Fibroblast of lung (primary cell): ENCODE data around the gene KCTD5. TPM values are rescaled to one million over a fixed set of nuclear protein-coding genes. Genes with fewer than 3 reads are reported as not detected.

Experiments used
- DNase-seq, 2 donors: peaks; one replicate each; pipeline versions ENCODE4 v3.0.0 to v3.0.0-alpha.2; 2010; ENCODE audit warnings: low read depth in 2 of 2
- H2AFZ ChIP-seq: 2 replicates; pipeline ENCODE4 v1.5.1; 2012; ENCODE audit warnings: low read length, control low read depth, inconsistent platforms
- H3K27ac ChIP-seq: 2 replicates; pipeline ENCODE4 v1.5.1; 2011; ENCODE audit warnings: low read length, control low read depth; ENCODE audit not compliant: insufficient read depth
- H3K27me3 ChIP-seq: 2 replicates; pipeline ENCODE4 v1.5.1; 2011; ENCODE audit warnings: mild to moderate bottlenecking, low read length; ENCODE audit not compliant: control insufficient read depth, insufficient read depth
- H3K36me3 ChIP-seq: 2 replicates; pipeline ENCODE4 v1.5.1; 2011; ENCODE audit warnings: low read length; ENCODE audit not compliant: control insufficient read depth, insufficient read depth
- H3K4me1 ChIP-seq: 2 replicates; pipeline ENCODE4 v1.5.1; 2011; ENCODE audit warnings: low read length; ENCODE audit not compliant: control insufficient read depth, insufficient read depth; ENCODE audit errors: extremely low read depth
- H3K4me2 ChIP-seq: 2 replicates; pipeline ENCODE4 v1.5.1; 2011; ENCODE audit warnings: low read length, control low read depth; ENCODE audit not compliant: insufficient read depth; ENCODE audit errors: extremely low read depth
- H3K4me3 ChIP-seq, 4 experiments: fragments of 200-600 bp in 1 of 4; sonication (generic) in 1 of 4; replicated peaks in 1 of 4; 2 replicates each; pipeline ENCODE4 v1.5.1; 2011 to 2016; ENCODE audit warnings: low read length in 4 of 4, low read depth in 3 of 4, mild to moderate bottlenecking in 3 of 4, control low read depth in 2 of 4, inconsistent platforms in 1 of 4, mixed read lengths in 1 of 4; ENCODE audit not compliant: insufficient read depth in 1 of 4; ENCODE audit errors: control extremely low read depth in 1 of 4
- H3K79me2 ChIP-seq: 2 replicates; pipeline ENCODE4 v1.5.1; 2012; ENCODE audit warnings: mild to moderate bottlenecking, low read length, inconsistent platforms; ENCODE audit not compliant: control insufficient read depth, insufficient read depth
- H3K9ac ChIP-seq: 2 replicates; pipeline ENCODE4 v1.5.1; 2011; ENCODE audit warnings: mild to moderate bottlenecking, low read length, control low read depth; ENCODE audit not compliant: insufficient read depth
- H3K9me3 ChIP-seq: 2 replicates; pipeline ENCODE4 v1.5.1; 2012; ENCODE audit warnings: low read depth, low read length; ENCODE audit not compliant: control insufficient read depth, insufficient read depth
- H4K20me1 ChIP-seq: 2 replicates; pipeline ENCODE4 v1.5.1; 2011; ENCODE audit warnings: low read length; ENCODE audit not compliant: control insufficient read depth, insufficient read depth; ENCODE audit errors: extremely low read depth
- EZH2 ChIP-seq: IDR thresholded peaks from 2 replicates; pipeline ENCODE4 v1.5.1; 2012; ENCODE audit warnings: low read length, control low read depth, mild to moderate bottlenecking; ENCODE audit errors: missing control alignments
- polyA plus RNA-seq, 2 donors: library from polyadenylated mRNA; depleted of rRNA in 1 of 2; stranded (reverse) in 1 of 2; unstranded in 1 of 2; fragments of >200 nt; gene quantifications; 2 replicates each; pipeline ENCODE4 v1.2.1, GENCODE V29; 2011 to 2012; ENCODE audit warnings: missing spikeins in 1 of 2
- total RNA-seq: library from RNA; depleted of rRNA; stranded (reverse); fragments of >200 nt; gene quantifications from 2 replicates; pipeline ENCODE4 v1.2.1, GENCODE V29; 2014
- TF ChIP-seq, protein P1 (sequence below), 2 donors: IDR thresholded peaks in 1 of 2; conservative IDR thresholded peaks in 1 of 2; 1 replicate in 1 of 2; 2 replicates in 1 of 2; pipeline ENCODE4 v1.5.1; 2011 to 2012; ENCODE audit warnings: low read length in 2 of 2, control low read depth in 1 of 2, inconsistent platforms in 1 of 2, low read depth in 1 of 2, mild to moderate bottlenecking in 1 of 2

Gene KCTD5
- total and polyA plus RNA-seq, 2 donors (not counting 1 experiment from before 2014, with no cell fraction given): 21.6 to 25.9 TPM

DNA sequence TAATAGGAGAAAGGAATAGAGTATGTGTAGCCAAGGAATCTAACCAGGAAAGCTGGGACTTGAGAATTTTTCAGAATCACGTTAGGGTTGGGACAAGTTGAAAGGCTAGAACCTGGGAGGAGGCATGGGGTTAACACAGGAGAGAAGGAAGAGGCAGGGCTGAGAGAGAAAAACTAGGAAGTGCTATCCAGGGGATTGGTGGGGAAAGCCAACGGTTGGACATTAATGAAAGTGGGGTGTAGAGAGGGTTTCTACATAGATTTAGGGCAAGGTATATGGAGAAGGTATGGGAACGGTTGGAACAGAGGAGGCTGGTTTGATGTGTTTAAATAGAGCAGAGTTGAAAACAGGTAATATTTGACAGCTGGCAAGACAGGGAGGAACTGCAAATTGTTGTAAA lies 72.8 kb downstream of the KCTD5 start:
- H3K9ac ChIP-seq: no peak overlapping the region
- H3K4me3 ChIP-seq: peak overlapping the region; percentile 3 to 91 (median 83)
- DNase-seq: no peak
- H3K4me1 ChIP-seq: no peaks in the 10 kb centered on the region
- H4K20me1 ChIP-seq: peaks cover 10% of the 10 kb centered on the region
- peaks cover 21% of the 10 kb centered on the region for H3K36me3 ChIP-seq
- no peaks in the 10 kb centered on the region for H3K27me3 ChIP-seq
- H3K79me2 ChIP-seq: peaks cover 71% of the 10 kb centered on the region
- no peak overlapping the region for H3K27ac ChIP-seq
- H3K4me2 ChIP-seq: peak overlapping the region; percentile 94
- H3K9me3 ChIP-seq: no peaks in the 10 kb centered on the region
- TF ChIP-seq, protein P1, sequence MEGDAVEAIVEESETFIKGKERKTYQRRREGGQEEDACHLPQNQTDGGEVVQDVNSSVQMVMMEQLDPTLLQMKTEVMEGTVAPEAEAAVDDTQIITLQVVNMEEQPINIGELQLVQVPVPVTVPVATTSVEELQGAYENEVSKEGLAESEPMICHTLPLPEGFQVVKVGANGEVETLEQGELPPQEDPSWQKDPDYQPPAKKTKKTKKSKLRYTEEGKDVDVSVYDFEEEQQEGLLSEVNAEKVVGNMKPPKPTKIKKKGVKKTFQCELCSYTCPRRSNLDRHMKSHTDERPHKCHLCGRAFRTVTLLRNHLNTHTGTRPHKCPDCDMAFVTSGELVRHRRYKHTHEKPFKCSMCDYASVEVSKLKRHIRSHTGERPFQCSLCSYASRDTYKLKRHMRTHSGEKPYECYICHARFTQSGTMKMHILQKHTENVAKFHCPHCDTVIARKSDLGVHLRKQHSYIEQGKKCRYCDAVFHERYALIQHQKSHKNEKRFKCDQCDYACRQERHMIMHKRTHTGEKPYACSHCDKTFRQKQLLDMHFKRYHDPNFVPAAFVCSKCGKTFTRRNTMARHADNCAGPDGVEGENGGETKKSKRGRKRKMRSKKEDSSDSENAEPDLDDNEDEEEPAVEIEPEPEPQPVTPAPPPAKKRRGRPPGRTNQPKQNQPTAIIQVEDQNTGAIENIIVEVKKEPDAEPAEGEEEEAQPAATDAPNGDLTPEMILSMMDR (conservative IDR thresholded peaks at IDR 0.05 in 1 of 2, IDR thresholded peaks at IDR 0.05 in 1 of 2; ENCODE audit: low read depth in 1 of 2, low read length in 2 of 2): no peak
- TF ChIP-seq EZH2: no peak
- no peak overlapping the region for H2AFZ ChIP-seq

DNA sequence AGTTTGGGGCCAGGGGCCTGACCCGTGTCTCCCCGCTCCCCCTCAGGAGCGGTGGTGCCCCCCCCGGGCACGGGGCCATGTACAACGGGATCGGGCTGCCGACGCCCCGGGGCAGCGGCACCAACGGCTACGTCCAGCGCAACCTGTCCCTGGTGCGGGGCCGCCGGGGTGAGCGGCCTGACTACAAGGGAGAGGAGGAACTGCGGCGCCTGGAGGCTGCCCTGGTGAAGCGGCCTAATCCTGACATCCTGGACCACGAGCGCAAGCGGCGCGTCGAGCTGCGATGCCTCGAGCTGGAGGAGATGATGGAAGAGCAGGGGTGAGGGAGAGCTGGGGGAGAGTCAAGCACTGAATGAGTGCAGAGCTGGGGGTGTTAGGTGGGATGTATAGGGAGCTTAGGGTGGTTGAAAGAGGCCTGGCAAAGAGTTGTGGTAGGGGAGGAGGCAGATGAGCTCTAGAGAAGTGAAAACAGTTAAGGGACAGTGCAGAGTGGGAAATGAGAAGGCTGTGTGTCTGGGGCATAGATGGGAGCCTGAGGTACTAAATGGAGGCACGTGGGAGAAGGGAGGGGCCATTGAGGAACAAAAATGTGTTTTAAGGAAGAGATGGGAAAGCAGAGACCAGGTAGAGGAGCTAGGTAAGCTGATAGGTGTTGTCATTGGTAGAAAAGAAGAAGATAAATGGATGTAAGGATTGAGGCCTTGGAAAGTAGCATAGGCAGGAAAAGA lies 74.1 kb downstream of the KCTD5 start:
- no peak overlapping the region for H3K4me2 ChIP-seq
- H3K27me3 ChIP-seq: no peaks in the 10 kb centered on the region
- TF ChIP-seq, protein P1 (conservative IDR thresholded peaks at IDR 0.05 in 1 of 2, IDR thresholded peaks at IDR 0.05 in 1 of 2; ENCODE audit: low read depth in 1 of 2, low read length in 2 of 2): no peak
- no peak for TF ChIP-seq EZH2
- H3K9ac ChIP-seq: no peak overlapping the region
- no peak overlapping the region for H3K4me3 ChIP-seq
- H3K4me1 ChIP-seq: no peaks in the 10 kb centered on the region
- no peak for DNase-seq
- H3K27ac ChIP-seq: no peak overlapping the region
- H2AFZ ChIP-seq: no peak overlapping the region
- H3K36me3 ChIP-seq: peaks cover 24% of the 10 kb centered on the region
- H3K9me3 ChIP-seq: no peaks in the 10 kb centered on the region
- H3K79me2 ChIP-seq: peaks cover 80% of the 10 kb centered on the region
- peaks cover 10% of the 10 kb centered on the region for H4K20me1 ChIP-seq

DNA sequence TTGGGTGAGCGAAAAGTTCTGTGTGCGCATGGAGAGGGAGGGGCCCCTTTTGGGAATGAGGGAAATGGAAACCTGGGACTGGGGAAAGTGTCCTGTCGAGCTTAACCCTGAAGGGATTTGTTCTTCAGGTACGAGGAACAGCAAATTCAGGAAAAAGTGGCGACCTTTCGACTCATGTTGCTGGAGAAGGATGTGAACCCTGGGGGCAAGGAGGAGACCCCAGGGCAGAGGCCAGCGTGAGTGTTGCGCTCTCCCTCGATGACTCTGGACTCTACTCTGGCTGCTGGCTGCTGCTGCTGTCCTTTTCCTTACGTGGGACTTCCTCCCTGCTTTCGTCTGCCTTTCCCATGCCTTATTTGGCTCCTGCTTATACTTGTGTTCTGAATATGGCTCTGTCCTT lies 75.0 kb downstream of the KCTD5 start:
- peaks cover 10% of the 10 kb centered on the region for H4K20me1 ChIP-seq
- H3K36me3 ChIP-seq: peaks cover 33% of the 10 kb centered on the region
- H3K9me3 ChIP-seq: no peaks in the 10 kb centered on the region

More for the DNA sequence above, 75.0 kb downstream of the KCTD5 start:
- H2AFZ ChIP-seq: no peak overlapping the region
- H3K4me1 ChIP-seq: no peaks in the 10 kb centered on the region
- H3K27ac ChIP-seq: no peak overlapping the region
- H3K4me3 ChIP-seq: no peak overlapping the region
- H3K9ac ChIP-seq: no peak overlapping the region
- no peak for DNase-seq
- TF ChIP-seq EZH2: no peak
- TF ChIP-seq, protein P1 (conservative IDR thresholded peaks at IDR 0.05 in 1 of 2, IDR thresholded peaks at IDR 0.05 in 1 of 2; ENCODE audit: low read depth in 1 of 2, low read length in 2 of 2): no peak
- H3K4me2 ChIP-seq: no peak overlapping the region
- H3K27me3 ChIP-seq: no peaks in the 10 kb centered on the region
- peaks cover 88% of the 10 kb centered on the region for H3K79me2 ChIP-seq

Other genes starting within 250 kb of the KCTD5 start
- 1.0 and 1.7 TPM in 2 replicates for gene TEDC2, start 222.4 kb upstream of the KCTD5 start, total RNA-seq
- gene TEDC2, start 222.4 kb upstream of the KCTD5 start, polyA plus RNA-seq: 1.2 and 2.7 TPM in 2 replicates
- gene NTN3, start 211.2 kb upstream of the KCTD5 start, total RNA-seq: 1.3 and 2.1 TPM in 2 replicates
- gene NTN3, start 211.2 kb upstream of the KCTD5 start, polyA plus RNA-seq: 0.08 TPM in 2 replicates
- gene TBC1D24, start 207.4 kb upstream of the KCTD5 start, total RNA-seq: 8.5 and 10.9 TPM in 2 replicates
- gene TBC1D24, start 207.4 kb upstream of the KCTD5 start, polyA plus RNA-seq: 6.3 and 6.7 TPM in 2 replicates
- 5.1 and 11.2 TPM in 2 replicates for gene ATP6V0C, start 168.6 kb upstream of the KCTD5 start, total RNA-seq
- 43.0 and 53.9 TPM in 2 replicates for gene ATP6V0C, start 168.6 kb upstream of the KCTD5 start, polyA plus RNA-seq
- gene AMDHD2, start 162.2 kb upstream of the KCTD5 start, total RNA-seq: 37.2 and 39.0 TPM in 2 replicates
- 10.8 and 12.6 TPM in 2 replicates for gene AMDHD2, start 162.2 kb upstream of the KCTD5 start, polyA plus RNA-seq
- not detected in 2 replicates for gene CEMP1, start 151.1 kb upstream of the KCTD5 start, total RNA-seq
- not detected in 2 replicates for gene CEMP1, start 151.1 kb upstream of the KCTD5 start, polyA plus RNA-seq
- gene PDPK1, start 144.5 kb upstream of the KCTD5 start, total RNA-seq: 17.7 and 25.9 TPM in 2 replicates
- gene PDPK1, start 144.5 kb upstream of the KCTD5 start, polyA plus RNA-seq: 30.7 and 32.1 TPM in 2 replicates
- gene PRSS27, start 37.7 kb downstream of the KCTD5 start, total RNA-seq: 1.0 and 1.2 TPM in 2 replicates
- 0.16 and 0.24 TPM in 2 replicates for gene PRSS27, start 37.7 kb downstream of the KCTD5 start, polyA plus RNA-seq
- 43.9 and 74.3 TPM in 2 replicates for gene SRRM2, start 70.1 kb downstream of the KCTD5 start, total RNA-seq
- 55.2 and 85.6 TPM in 2 replicates for gene SRRM2, start 70.1 kb downstream of the KCTD5 start, polyA plus RNA-seq
- gene ELOB, start 94.8 kb downstream of the KCTD5 start, total RNA-seq: 227 and 436 TPM in 2 replicates
- gene ELOB, start 94.8 kb downstream of the KCTD5 start, polyA plus RNA-seq: 124 and 165 TPM in 2 replicates
- not detected in 2 replicates for gene PRSS33, start 105.0 kb downstream of the KCTD5 start, total RNA-seq
- not detected in 2 replicates for gene PRSS33, start 105.0 kb downstream of the KCTD5 start, polyA plus RNA-seq
- gene PRSS41, start 115.9 kb downstream of the KCTD5 start, total RNA-seq: not detected in 2 replicates
- gene PRSS41, start 115.9 kb downstream of the KCTD5 start, polyA plus RNA-seq: not detected in 2 replicates
- 0.17 and 0.77 TPM in 2 replicates for gene PRSS21, start 134.7 kb downstream of the KCTD5 start, total RNA-seq
- gene PRSS21, start 134.7 kb downstream of the KCTD5 start, polyA plus RNA-seq: 0.15 and 0.22 TPM in 2 replicates
- gene ZG16B, start 147.8 kb downstream of the KCTD5 start, total RNA-seq: not detected in 2 replicates
- 0.14 TPM in 1 of 2 replicates, not detected in the other for gene ZG16B, start 147.8 kb downstream of the KCTD5 start, polyA plus RNA-seq
- gene PRSS22, start 175.6 kb downstream of the KCTD5 start, total RNA-seq: 0.17 TPM in 1 of 2 replicates, not detected in the other
- not detected in 2 replicates for gene PRSS22, start 175.6 kb downstream of the KCTD5 start, polyA plus RNA-seq
- 55.2 and 56.8 TPM in 2 replicates for gene FLYWCH2, start 200.7 kb downstream of the KCTD5 start, total RNA-seq
- gene FLYWCH2, start 200.7 kb downstream of the KCTD5 start, polyA plus RNA-seq: 18.1 and 21.2 TPM in 2 replicates
- gene FLYWCH1, start 229.4 kb downstream of the KCTD5 start, total RNA-seq: 44.4 and 58.5 TPM in 2 replicates
- gene FLYWCH1, start 229.4 kb downstream of the KCTD5 start, polyA plus RNA-seq: 12.0 and 16.4 TPM in 2 replicates